H9 (cell line): ENCODE measurements around the gene FXR1. TPM values are rescaled to one million over a fixed set of nuclear protein-coding genes. Genes with fewer than 3 reads are reported as not detected.

Experiments
- DNase-seq: peaks from one replicate; pipeline ENCODE4 v3.0.0-alpha.2; 2017
- H2AFZ ChIP-seq: one replicate; pipeline ENCODE4 v1.6.1; 2013; ENCODE audit warnings: mild to moderate bottlenecking, low read length, control low read depth, moderate library complexity
- H2AK5ac ChIP-seq: 2 replicates; pipeline ENCODE4 v1.6.1; 2013; ENCODE audit warnings: low read length, control low read depth, mixed read lengths; ENCODE audit not compliant: insufficient read length
- H2BK120ac ChIP-seq: one replicate; pipeline ENCODE4 v1.6.1; 2013; ENCODE audit warnings: low read depth, mild to moderate bottlenecking, low read length, control low read depth, inconsistent platforms; ENCODE audit not compliant: poor library complexity, severe bottlenecking
- H2BK12ac ChIP-seq: 2 replicates; pipeline ENCODE4 v1.6.1; 2013; ENCODE audit warnings: low read length, control low read depth, mixed read lengths, low read depth; ENCODE audit not compliant: insufficient read length
- H2BK15ac ChIP-seq: 2 replicates; pipeline ENCODE4 v1.6.1; 2013; ENCODE audit warnings: low read depth, low read length, control low read depth
- H2BK20ac ChIP-seq: one replicate; pipeline ENCODE4 v1.6.1; 2013; ENCODE audit warnings: low read depth, mild to moderate bottlenecking, low read length, control low read depth, inconsistent platforms; ENCODE audit not compliant: poor library complexity, severe bottlenecking
- H2BK5ac ChIP-seq: 2 replicates; pipeline ENCODE4 v1.6.1; 2013; ENCODE audit warnings: low read length, control low read depth, mixed read lengths; ENCODE audit not compliant: insufficient read length
- H3K14ac ChIP-seq: 2 replicates; pipeline ENCODE4 v1.6.1; 2013; ENCODE audit warnings: low read length, control low read depth; ENCODE audit not compliant: insufficient read depth
- H3K18ac ChIP-seq: 2 replicates; pipeline ENCODE4 v1.6.1; 2013; ENCODE audit warnings: low read depth, mild to moderate bottlenecking, mixed read lengths, low read length, control low read depth; ENCODE audit not compliant: insufficient read length
- H3K23ac ChIP-seq: 2 replicates; pipeline ENCODE4 v1.6.1; 2013; ENCODE audit warnings: low read length, control low read depth, mixed read lengths, low read depth; ENCODE audit not compliant: insufficient read length
- H3K23me2 ChIP-seq: 2 replicates; pipeline ENCODE4 v1.6.1; 2013; ENCODE audit warnings: low read depth, mild to moderate bottlenecking, mixed read lengths, low read length, control low read depth; ENCODE audit not compliant: insufficient read length, poor library complexity, severe bottlenecking
- H3K27ac ChIP-seq: 2 replicates; pipeline ENCODE4 v1.5.1; 2013; ENCODE audit warnings: low read length, control low read depth, mixed read lengths, low read depth; ENCODE audit not compliant: insufficient read length
- H3K27me3 ChIP-seq: 2 replicates; pipeline ENCODE4 v1.6.1; 2013; ENCODE audit warnings: low read length, control low read depth, inconsistent platforms; ENCODE audit not compliant: insufficient read depth
- H3K4ac ChIP-seq: 2 replicates; pipeline ENCODE4 v1.6.1; 2013; ENCODE audit warnings: low read depth, mild to moderate bottlenecking, control low read depth, inconsistent platforms, low read length, moderate library complexity
- H3K4me1 ChIP-seq: 2 replicates; pipeline ENCODE4 v1.6.1; 2013; ENCODE audit warnings: low read length, control low read depth, inconsistent platforms; ENCODE audit not compliant: insufficient read depth
- H3K4me2 ChIP-seq: 2 replicates; pipeline ENCODE4 v1.6.1; 2013; ENCODE audit warnings: low read length, control low read depth, mixed read lengths; ENCODE audit not compliant: insufficient read length, insufficient read depth
- H3K56ac ChIP-seq: 2 replicates; pipeline ENCODE4 v1.6.1; 2013; ENCODE audit warnings: low read depth, mild to moderate bottlenecking, mixed read lengths, low read length, control low read depth; ENCODE audit not compliant: insufficient read length
- H3K79me1 ChIP-seq: 2 replicates; pipeline ENCODE4 v1.6.1; 2013; ENCODE audit warnings: low read depth, mild to moderate bottlenecking, moderate library complexity, low read length, control low read depth, inconsistent platforms; ENCODE audit not compliant: insufficient read depth, poor library complexity, severe bottlenecking
- H3K79me2 ChIP-seq: 2 replicates; pipeline ENCODE4 v1.6.1; 2013; ENCODE audit warnings: low read length, control low read depth, inconsistent platforms; ENCODE audit not compliant: insufficient read depth
- H3K9ac ChIP-seq: 2 replicates; pipeline ENCODE4 v1.6.1; 2013; ENCODE audit warnings: low read length, control low read depth, mixed read lengths; ENCODE audit not compliant: insufficient read length; ENCODE audit errors: extremely low read depth
- H3K9me3 ChIP-seq: one replicate; pipeline ENCODE4 v1.6.1; 2013; ENCODE audit warnings: low read depth, low read length, inconsistent platforms; ENCODE audit not compliant: control insufficient read depth
- H3T11ph ChIP-seq: one replicate; pipeline ENCODE4 v1.6.1; 2013; ENCODE audit warnings: mild to moderate bottlenecking, low read length, control low read depth, inconsistent platforms
- H4K20me1 ChIP-seq: one replicate; pipeline ENCODE4 v1.6.1; 2013; ENCODE audit not compliant: control insufficient read depth, insufficient read length, insufficient read depth
- H4K5ac ChIP-seq: 2 replicates; pipeline ENCODE4 v1.6.1; 2013; ENCODE audit warnings: low read depth, mild to moderate bottlenecking, mixed read lengths, low read length, control low read depth; ENCODE audit not compliant: insufficient read length
- H4K8ac ChIP-seq: replicated peaks from 2 replicates; pipeline ENCODE4 v1.6.1; 2013; ENCODE audit warnings: low read length, control low read depth, mixed read lengths, low read depth; ENCODE audit not compliant: insufficient read length
- H4K91ac ChIP-seq: 2 replicates; pipeline ENCODE4 v1.6.1; 2013; ENCODE audit warnings: low read depth, mild to moderate bottlenecking, moderate library complexity, mixed read lengths, low read length, control low read depth; ENCODE audit not compliant: insufficient read length
- H3K27ac Mint-ChIP-seq, 3 experiments: 2 replicates in 2 of 3; 3 replicates in 1 of 3; pipeline ENCODE4 v1.8.0; 2020 to 2021; ENCODE audit warnings: mixed read lengths in 3 of 3, mild to moderate bottlenecking in 1 of 3, moderate library complexity in 1 of 3
- H3K27me3 Mint-ChIP-seq: 2 replicates; pipeline ENCODE4 v1.8.0; 2021; ENCODE audit warnings: low read depth, mild to moderate bottlenecking, moderate library complexity, mixed read lengths
- H3K36me3 Mint-ChIP-seq, 3 experiments: 2 replicates in 2 of 3; 3 replicates in 1 of 3; pipeline ENCODE4 v1.8.0; 2020 to 2021; ENCODE audit warnings: low read depth in 3 of 3, mixed read lengths in 3 of 3; ENCODE audit not compliant: insufficient read depth in 1 of 3
- H3K4me1 Mint-ChIP-seq, 2 experiments: 2 replicates each; pipeline ENCODE4 v1.8.0; 2020; ENCODE audit warnings: mixed read lengths in 2 of 2
- H3K4me3 Mint-ChIP-seq, 2 experiments: 2 replicates in 1 of 2; 3 replicates in 1 of 2; pipeline ENCODE4 v1.8.0; 2020 to 2021; ENCODE audit warnings: mild to moderate bottlenecking in 2 of 2, mixed read lengths in 2 of 2, moderate library complexity in 1 of 2
- H3K9me3 Mint-ChIP-seq, 2 experiments: 2 replicates in 1 of 2; 3 replicates in 1 of 2; pipeline ENCODE4 v1.8.0; 2020; ENCODE audit warnings: mild to moderate bottlenecking in 2 of 2, mixed read lengths in 2 of 2, moderate library complexity in 1 of 2
- CTCF ChIP-seq: fragments of 200-600 bp; sonication (generic); conservative IDR thresholded peaks from 3 replicates; pipeline ENCODE4 v1.8.0; 2021; ENCODE audit warnings: antibody characterized with exemption, mild to moderate bottlenecking
- total RNA-seq: library from RNA; stranded (reverse); gene quantifications from 2 replicates; pipeline ENCODE4 v1.2.1, GENCODE V29; 2021

The FXR1 gene
- total RNA-seq, 1 experiment from 2014 or later: 240 TPM

- H3K4me2 ChIP-seq: no peak overlapping the region
- Mint-ChIP-seq H3K9me3 (no peaks in the 10 kb centered on the region), H3K4me1 (no peaks in the 10 kb centered on the region), H3K27me3 (no peaks in the 10 kb centered on the region), H3K27ac (no peak overlapping the region), H3K36me3 (peaks cover 4 to 35% (median 19%) of the 10 kb centered on the region in 3 experiments; a peak in 5 of 7 replicates), H3K4me3 (no peak overlapping the region)
- no peaks in the 10 kb centered on the region for H3K23me2 ChIP-seq
- no peak overlapping the region for H3K4ac ChIP-seq
- H3K27me3 ChIP-seq: no peaks in the 10 kb centered on the region
- H3K79me1 ChIP-seq: no peaks in the 10 kb centered on the region
- no peak overlapping the region for H2BK15ac ChIP-seq
- H4K91ac ChIP-seq: no peak overlapping the region
- H3K23ac ChIP-seq: no peak overlapping the region
- no peaks in the 10 kb centered on the region for H4K20me1 ChIP-seq
- H2BK120ac ChIP-seq: no peak overlapping the region
- no peaks in the 10 kb centered on the region for H3K79me2 ChIP-seq
- no peak overlapping the region for H4K5ac ChIP-seq
- no peak overlapping the region for H3K56ac ChIP-seq
- H2BK12ac ChIP-seq: no peak overlapping the region
- no peaks in the 10 kb centered on the region for H3K9me3 ChIP-seq
- H3K4me1 ChIP-seq: no peaks in the 10 kb centered on the region
- H3T11ph ChIP-seq: no peak overlapping the region
- no peak overlapping the region for H3K27ac ChIP-seq
- H2BK20ac ChIP-seq: no peak overlapping the region
- TF ChIP-seq CTCF: no peak
- no peak for DNase-seq
- no peak overlapping the region for H3K14ac ChIP-seq
- no peak overlapping the region for H4K8ac ChIP-seq
- no peak overlapping the region for H2AFZ ChIP-seq
- no peak overlapping the region for H2AK5ac ChIP-seq
- H2BK5ac ChIP-seq: no peak overlapping the region
- no peak overlapping the region for H3K18ac ChIP-seq
- no peak overlapping the region for H3K9ac ChIP-seq
These were observed 65.0 kb downstream of the FXR1 start for GRCh38 chr3:180977498-180977897.
